GM12891 (cell line): ENCODE measurements around the gene CCDC51.

ENCODE experiments used
- PAX5 ChIP-seq: IDR thresholded peaks from 2 replicates; pipeline ENCODE4 v1.6.1; 2011; ENCODE audit warnings: low read length, moderate library complexity, mild to moderate bottlenecking; ENCODE audit not compliant: insufficient read depth, severe bottlenecking
- POU2F2 ChIP-seq: IDR thresholded peaks from 2 replicates; pipeline ENCODE4 v1.6.1; 2011; ENCODE audit warnings: low read depth, mild to moderate bottlenecking, control low read depth, low read length, moderate library complexity

- no peak for TF ChIP-seq PAX5
- TF ChIP-seq POU2F2: no peak
Measured at GRCh38 chr3:48399387-48400172, 40.3 kb downstream of the CCDC51 start.
